GM12878 (cell line): ENCODE results near the gene SLC43A3. TPM values are rescaled to one million over a fixed set of nuclear protein-coding genes. Genes with fewer than 3 reads are reported as not detected.

Source experiments
- CREM ChIP-seq: IDR thresholded peaks from 2 replicates; pipeline ENCODE4 v1.6.1; 2014; ENCODE audit warnings: antibody characterized with exemption, low read depth
- EED ChIP-seq: sonication (generic); IDR thresholded peaks from 2 replicates; pipeline ENCODE4 v1.6.1; 2016; ENCODE audit warnings: antibody characterized with exemption, low read depth
- IKZF2 ChIP-seq, 2 experiments: fragments of 450-650 bp; IDR thresholded peaks; 2 replicates each; pipeline ENCODE4 v1.6.1; 2017; ENCODE audit warnings: mild to moderate bottlenecking in 2 of 2, moderate library complexity in 2 of 2
- IRF3 ChIP-seq: fragments of 450-650 bp; IDR thresholded peaks from 2 replicates; pipeline ENCODE4 v1.6.1; 2014; ENCODE audit warnings: mild to moderate bottlenecking
- KLF5 ChIP-seq: fragments of 450-650 bp; IDR thresholded peaks from 2 replicates; pipeline ENCODE4 v1.6.1; 2014; ENCODE audit warnings: mild to moderate bottlenecking; ENCODE audit not compliant: partially characterized antibody
- MEF2A ChIP-seq: IDR thresholded peaks from 2 replicates; pipeline ENCODE4 v1.6.1; 2011; ENCODE audit warnings: low read depth, mild to moderate bottlenecking, low read length, moderate library complexity; ENCODE audit not compliant: insufficient read depth
- MEF2B ChIP-seq: fragments of 450-650 bp; IDR thresholded peaks from 2 replicates; pipeline ENCODE4 v1.6.1; 2018; ENCODE audit warnings: mild to moderate bottlenecking, moderate library complexity; ENCODE audit not compliant: partially characterized antibody, poor library complexity, severe bottlenecking
- MXI1 ChIP-seq: fragments of 150-350 bp; IDR thresholded peaks from 2 replicates; pipeline ENCODE4 v1.6.1; 2011; ENCODE audit warnings: low read depth, mild to moderate bottlenecking, inconsistent platforms, low read length, improper control_type of control experiment
- MYB ChIP-seq: fragments of 150-350 bp; IDR thresholded peaks from 2 replicates; pipeline ENCODE4 v1.6.1; 2014; ENCODE audit warnings: mild to moderate bottlenecking, low read depth, low read length, borderline replicate concordance
- NKRF ChIP-seq: fragments of 450-650 bp; conservative IDR thresholded peaks from 2 replicates; pipeline ENCODE4 v1.6.1; 2017; ENCODE audit warnings: mild to moderate bottlenecking, moderate library complexity
- PAX5 ChIP-seq: IDR thresholded peaks from 2 replicates; pipeline ENCODE4 v1.6.1; 2011; ENCODE audit warnings: low read depth, low read length, borderline replicate concordance
- POU2F2 ChIP-seq: IDR thresholded peaks from 3 replicates; pipeline ENCODE4 v1.6.1; 2011; ENCODE audit warnings: low read depth, mild to moderate bottlenecking, low read length, borderline replicate concordance
- PRDM15 ChIP-seq: fragments of 450-650 bp; formaldehyde crosslinking; IDR thresholded peaks from 2 replicates; pipeline ENCODE4 v1.4.0; 2020; ENCODE audit warnings: mild to moderate bottlenecking, moderate library complexity
- RB1 ChIP-seq: fragments of 450-650 bp; formaldehyde crosslinking; IDR thresholded peaks from 2 replicates; pipeline ENCODE4 v1.6.1; 2017; ENCODE audit warnings: mild to moderate bottlenecking, borderline replicate concordance
- RBBP5 ChIP-seq: fragments of 200-600 bp; sonication (generic); conservative IDR thresholded peaks from 2 replicates; pipeline ENCODE4 v1.6.1; 2016
- SRF ChIP-seq, 2 experiments: IDR thresholded peaks; 2 replicates each; pipeline ENCODE4 v1.6.1; 2011; ENCODE audit warnings: low read depth in 2 of 2, low read length in 2 of 2, mild to moderate bottlenecking in 1 of 2, moderate library complexity in 1 of 2
- STAT1 ChIP-seq: fragments of 450-650 bp; conservative IDR thresholded peaks from 2 replicates; pipeline ENCODE4 v1.6.1; 2014; ENCODE audit warnings: antibody characterized with exemption, mild to moderate bottlenecking
- SUPT20H ChIP-seq: IDR thresholded peaks from 2 replicates; pipeline ENCODE4 v1.6.1; 2011; ENCODE audit warnings: low read depth, mild to moderate bottlenecking, low read length, moderate library complexity, borderline replicate concordance; ENCODE audit not compliant: control insufficient read depth
- TAF1 ChIP-seq: IDR thresholded peaks from 2 replicates; pipeline ENCODE4 v1.6.1; 2011; ENCODE audit warnings: mild to moderate bottlenecking, low read depth, low read length, borderline replicate concordance
- USF2 ChIP-seq: IDR thresholded peaks from 2 replicates; pipeline ENCODE4 v1.6.1; 2011; ENCODE audit warnings: low read depth, low read length, improper control_type of control experiment, borderline replicate concordance
- WRNIP1 ChIP-seq: IDR thresholded peaks from 2 replicates; pipeline ENCODE4 v1.6.1; 2011; ENCODE audit warnings: low read depth, low read length, improper control_type of control experiment, borderline replicate concordance
- ZNF622 ChIP-seq: fragments of 450-650 bp; IDR thresholded peaks from 2 replicates; pipeline ENCODE4 v1.6.1; 2017; ENCODE audit warnings: mild to moderate bottlenecking, inconsistent platforms
- polyA plus RNA-seq, 11 experiments: library from polyadenylated mRNA; depleted of rRNA in 4 of 11; unstranded in 6 of 11; stranded (reverse) in 5 of 11; fragments of >200 nt; fragmentation: Nextera tagmentation in 4 of 11; fragmentation: Illumina TruSeq in 1 of 11; extraction: Ambion mirVana in 4 of 11; extraction: Trizol in 1 of 11; gene quantifications; 1 replicate in 1 of 11; 2 replicates in 10 of 11; pipeline versions ENCODE4 v1.2.1 to v1.2.3, GENCODE V29; 2011 to 2016; ENCODE audit warnings: inconsistent platforms in 2 of 11, missing spikeins in 2 of 11, low read depth in 1 of 11
- total RNA-seq, 4 experiments: library from RNA; depleted of rRNA in 3 of 4; stranded (reverse); fragments of >200 nt in 3 of 4; fragmentation: Illumina TruSeq in 1 of 4; extraction: Trizol in 1 of 4; gene quantifications; 2 replicates each; pipeline versions ENCODE4 v1.2.1 to v1.2.3, GENCODE V29; 2013 to 2021

The SLC43A3 gene
- total and polyA plus RNA-seq, 10 of the 15 experiments (the other 5 are each of a cell fraction or from before 2014, with no cell fraction given): 37.5 to 237 (median 132) TPM

- no peak for TF ChIP-seq PAX5
- no peak for TF ChIP-seq MYB
- TF ChIP-seq RB1: no peak
- no peak for TF ChIP-seq USF2
- no peak for TF ChIP-seq PRDM15
- no peak for TF ChIP-seq IRF3
- no peak for TF ChIP-seq WRNIP1
- 0 out of 4 replicates have a peak, but pooled peaks of 1 of the 2 experiments have one; percentile 19 for TF ChIP-seq IKZF2 (IDR thresholded peaks at IDR 0.05)
- TF ChIP-seq ZNF622: no peak
- TF ChIP-seq EED: 0 out of 2 replicates have a peak, but pooled peaks have one; percentile 20
- TF ChIP-seq NKRF: 0 out of 2 replicates have a peak, but pooled peaks have one; percentile 24
- no peak for TF ChIP-seq RBBP5
- TF ChIP-seq MEF2B: peak; percentile 21
- no peak for TF ChIP-seq KLF5
- 0 out of 2 replicates have a peak, but pooled peaks have one; percentile 7 for TF ChIP-seq TAF1
- TF ChIP-seq MXI1: 0 out of 2 replicates have a peak, but pooled peaks have one; percentile 42
- TF ChIP-seq STAT1: no peak
- no peak for TF ChIP-seq MEF2A
- no peak for TF ChIP-seq SRF (IDR thresholded peaks at IDR 0.05; ENCODE audit: low read depth in 2 of 2, low read length in 2 of 2)
- no peak for TF ChIP-seq POU2F2
- TF ChIP-seq SUPT20H: no peak
- no peak for TF ChIP-seq CREM
These were observed 1.1 kb downstream of the SLC43A3 start (continued) for GRCh38 chr11:57425565-57426438.
